Measurements from ENCODE around the gene SHISAL1. TPM values are rescaled to one million over a fixed set of nuclear protein-coding genes. Genes with fewer than 3 reads are reported as not detected.

SHISAL1 gene
- 1.6 and 5.8 TPM in 2 replicates for total RNA-seq

GRCh38 chr22:44312766-44313165 is at the start of gene SHISAL1:
Gene SHISAL1 (minus strand): TSS chr22:44312951. CDS start chr22:44300945, 12,006 bp downstream.

Other genes with a start within 250 kb of the SHISAL1 start
- gene PARVG, start 132.0 kb downstream of the SHISAL1 start, total RNA-seq: 0.09 TPM in 1 of 2 replicates, not detected in the other
- gene RTL6, start 185.3 kb upstream of the SHISAL1 start, total RNA-seq: 10.7 and 19.3 TPM in 2 replicates